GM23338 (cell line): Measurements from ENCODE around the gene SLC25A3. TPM values are rescaled to one million over a fixed set of nuclear protein-coding genes. Genes with fewer than 3 reads are reported as not detected.
A peak's percentile ranks its signal among the peaks of the same experiment; 100 is the strongest.

ENCODE experiments used
- ATAC-seq: fragments of 200-7000 bp; cut with Tn5 transposase; 3 replicates; pipeline ENCODE4 v1.9.1; 2020
- DNase-seq: peaks from one replicate; pipeline ENCODE4 v3.0.0-alpha.2; 2015; ENCODE audit warnings: low spot score
- H2AFZ ChIP-seq: fragments of 200-600 bp; sonication (generic); 2 replicates; pipeline ENCODE4 v1.8.0; 2016; ENCODE audit warnings: antibody characterized with exemption, mild to moderate bottlenecking, moderate library complexity
- H3F3A ChIP-seq: fragments of 200-600 bp; sonication (generic); replicated peaks from 2 replicates; pipeline ENCODE4 v1.8.0; 2017; ENCODE audit warnings: antibody characterized with exemption, mixed run types, low read depth
- H3K27ac ChIP-seq: fragments of 200-600 bp; sonication (generic); 2 replicates; pipeline ENCODE4 v1.6.1; 2016; ENCODE audit warnings: low read depth
- H3K27me3 ChIP-seq: fragments of 200-600 bp; sonication (generic); 2 replicates; pipeline ENCODE4 v1.8.0; 2016; ENCODE audit warnings: mild to moderate bottlenecking, mixed run types, moderate library complexity; ENCODE audit not compliant: insufficient read depth
- H3K36me3 ChIP-seq: fragments of 200-600 bp; sonication (generic); 2 replicates; pipeline ENCODE4 v1.8.0; 2016; ENCODE audit warnings: mild to moderate bottlenecking; ENCODE audit not compliant: insufficient read depth
- H3K4me1 ChIP-seq: fragments of 200-600 bp; sonication (generic); 2 replicates; pipeline ENCODE4 v1.8.0; 2016; ENCODE audit warnings: mild to moderate bottlenecking, moderate library complexity; ENCODE audit not compliant: insufficient read depth
- H3K4me2 ChIP-seq: fragments of 200-600 bp; sonication (generic); 2 replicates; pipeline ENCODE4 v1.7.1; 2017; ENCODE audit warnings: mixed run types
- H3K4me3 ChIP-seq: fragments of 200-600 bp; sonication (generic); 2 replicates; pipeline ENCODE4 v1.6.1; 2016; ENCODE audit warnings: mixed run types
- H3K79me2 ChIP-seq: fragments of 200-600 bp; sonication (generic); replicated peaks from 2 replicates; pipeline ENCODE4 v1.8.0; 2017; ENCODE audit warnings: mild to moderate bottlenecking; ENCODE audit not compliant: insufficient read depth
- H3K9me2 ChIP-seq: fragments of 200-600 bp; sonication (generic); 2 replicates; pipeline ENCODE4 v1.8.0; 2017; ENCODE audit not compliant: insufficient read depth
- H4K20me1 ChIP-seq: fragments of 200-600 bp; sonication (generic); replicated peaks from 2 replicates; pipeline ENCODE4 v1.8.0; 2017; ENCODE audit warnings: mild to moderate bottlenecking; ENCODE audit not compliant: insufficient read depth
- H3K27ac Mint-ChIP-seq: 2 replicates; pipeline ENCODE4 v1.8.0; 2020; ENCODE audit warnings: inconsistent platforms, mild to moderate bottlenecking, moderate library complexity, mixed read lengths
- H3K27me3 Mint-ChIP-seq: 3 replicates; pipeline ENCODE4 v1.8.0; 2022; ENCODE audit warnings: low read depth, mild to moderate bottlenecking, moderate library complexity, mixed read lengths, inconsistent platforms; ENCODE audit not compliant: insufficient read depth, poor library complexity
- H3K36me3 Mint-ChIP-seq: 3 replicates; pipeline ENCODE4 v1.8.0; 2021; ENCODE audit warnings: low read depth, mild to moderate bottlenecking, inconsistent platforms, moderate library complexity, mixed read lengths
- H3K4me1 Mint-ChIP-seq: 3 replicates; pipeline ENCODE4 v1.8.0; 2020; ENCODE audit warnings: mild to moderate bottlenecking, inconsistent platforms, mixed read lengths
- H3K4me3 Mint-ChIP-seq: 3 replicates; pipeline ENCODE4 v1.8.0; 2021; ENCODE audit warnings: moderate library complexity, mild to moderate bottlenecking, inconsistent platforms, mixed read lengths
- H3K9me3 Mint-ChIP-seq: 3 replicates; pipeline ENCODE4 v1.8.0; 2020; ENCODE audit warnings: moderate library complexity, mild to moderate bottlenecking, inconsistent platforms, mixed read lengths
- CREB1 ChIP-seq: fragments of 250-450 bp; sonication (Bioruptor Pico); IDR thresholded peaks from 2 replicates; pipeline ENCODE4 v1.5.0; 2020; ENCODE audit warnings: low read depth, mild to moderate bottlenecking, moderate library complexity
- EZH2 ChIP-seq: fragments of 200-600 bp; sonication (generic); IDR thresholded peaks from one replicate; pipeline ENCODE4 v1.8.0; 2017; ENCODE audit warnings: antibody characterized with exemption, mild to moderate bottlenecking, low read depth; ENCODE audit not compliant: unreplicated experiment
- EZH2phosphoT487 ChIP-seq: fragments of 200-600 bp; sonication (generic); IDR thresholded peaks from one replicate; pipeline ENCODE4 v1.8.1; 2018; ENCODE audit warnings: antibody characterized with exemption; ENCODE audit not compliant: unreplicated experiment
- JUNB ChIP-seq: IDR thresholded peaks from one replicate; pipeline ENCODE4 v1.6.1; 2016; ENCODE audit warnings: antibody characterized with exemption; ENCODE audit not compliant: unreplicated experiment
- NANOG ChIP-seq: IDR thresholded peaks from 2 replicates; pipeline ENCODE4 v1.6.1; 2016; ENCODE audit warnings: antibody characterized with exemption, borderline replicate concordance
- POLR2AphosphoS5 ChIP-seq: IDR thresholded peaks from 2 replicates; pipeline ENCODE4 v1.6.1; 2016; ENCODE audit warnings: antibody characterized with exemption, low read depth
- REST ChIP-seq: IDR thresholded peaks from one replicate; pipeline ENCODE4 v1.6.1; 2018; ENCODE audit warnings: antibody characterized with exemption; ENCODE audit not compliant: unreplicated experiment
- STAT1 ChIP-seq: IDR thresholded peaks from one replicate; pipeline ENCODE4 v1.6.1; 2016; ENCODE audit warnings: antibody characterized with exemption; ENCODE audit not compliant: unreplicated experiment
- ZNF114 ChIP-seq: fragments of 250-450 bp; sonication (Bioruptor Pico); IDR thresholded peaks from 2 replicates; pipeline ENCODE4 v1.5.0; 2020; ENCODE audit warnings: mild to moderate bottlenecking, moderate library complexity
- ZNF331 ChIP-seq: fragments of 250-450 bp; sonication (Bioruptor Pico); IDR thresholded peaks from 2 replicates; pipeline ENCODE4 v1.5.0; 2020; ENCODE audit warnings: low read depth, mild to moderate bottlenecking, moderate library complexity
- long read RNA-seq: library from polyadenylated mRNA; unstranded; transcript quantifications from one replicate; pipeline ENCODE4 v2.0.0, GENCODE V29; 2020; ENCODE audit not compliant: unreplicated experiment
- polyA plus RNA-seq: library from polyadenylated mRNA; unstranded; fragments of >200 nt; fragmentation: Nextera tagmentation; extraction: Ambion mirVana; gene quantifications from 2 replicates; pipeline ENCODE4 v1.2.1, GENCODE V29; 2016
- total RNA-seq: library from RNA; depleted of rRNA; stranded (reverse); fragments of >200 nt; shearing (Covaris generic); gene quantifications from 2 replicates; pipeline ENCODE4 v1.2.3, GENCODE V29; 2014; rRNA removed
- TF ChIP-seq, protein P1 (sequence below): fragments of 250-450 bp; sonication (Bioruptor Pico); IDR thresholded peaks from 2 replicates; pipeline ENCODE4 v1.5.0; 2020; ENCODE audit warnings: mild to moderate bottlenecking, moderate library complexity
- TF ChIP-seq, protein P2 (sequence below): IDR thresholded peaks from 2 replicates; pipeline ENCODE4 v1.6.1; 2016; ENCODE audit warnings: antibody characterized with exemption
- TF ChIP-seq, protein P3 (sequence below), 2 experiments: fragments of 200-600 bp in 1 of 2; sonication (generic) in 1 of 2; conservative IDR thresholded peaks; 2 replicates each; pipeline versions ENCODE4 v1.5.1 to v1.6.1; 2016 to 2017; ENCODE audit warnings: antibody characterized with exemption in 2 of 2, low read depth in 2 of 2, mild to moderate bottlenecking in 2 of 2, moderate library complexity in 1 of 2

The SLC25A3 gene
- total RNA-seq, result 703 and 844 TPM in 2 replicates
- polyA plus RNA-seq, result 676 and 732 TPM in 2 replicates
- long read RNA-seq, full-length matches to known transcripts, result 1,869 of 1,932 reads
- long read RNA-seq, partial matches to known transcripts, result 20 of 1,932 reads
- long read RNA-seq, other reads (novel, unspliced or antisense), result 43 of 1,932 reads

DNA sequence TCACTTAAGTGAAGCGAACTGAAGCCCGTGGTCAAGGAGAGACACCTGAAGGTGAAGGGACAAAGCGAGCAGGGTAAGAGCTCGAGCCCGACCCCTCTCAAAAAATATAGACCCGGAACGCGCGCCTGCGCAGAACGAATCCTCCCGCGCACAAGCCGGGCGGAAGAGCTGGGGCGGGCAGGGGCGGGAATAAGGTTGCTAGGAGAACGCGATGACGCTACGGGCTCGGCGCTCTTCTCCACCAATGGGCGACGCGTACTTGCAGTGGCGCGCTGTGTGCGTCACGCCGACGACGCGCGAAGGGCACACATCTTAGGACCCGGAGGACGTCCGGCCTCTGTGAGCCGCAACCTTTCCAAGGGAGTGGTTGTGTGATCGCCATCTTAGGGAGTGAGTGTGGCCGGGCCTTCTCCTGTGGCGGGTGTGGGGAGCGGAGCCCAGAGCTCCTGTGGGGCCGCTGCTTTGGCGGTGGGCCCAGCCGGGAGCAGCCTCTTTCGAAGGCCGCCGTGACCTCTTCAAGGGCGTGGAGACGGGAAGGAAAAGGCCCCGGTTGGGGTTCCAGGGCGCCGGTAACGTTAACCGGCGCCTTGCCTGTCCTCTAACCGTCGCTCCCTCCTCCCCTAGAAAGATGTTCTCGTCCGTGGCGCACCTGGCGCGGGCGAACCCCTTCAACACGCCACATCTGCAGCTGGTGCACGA, at the start of gene SLC25A3:
TSS of gene SLC25A3 (plus strand) at position 336 of the 699 bp plus-strand sequence. CDS start at position 629, 293 bp downstream.
- Histone ChIP-seq H3K36me3 (peaks cover 32% of the 10 kb centered on the region), H3F3A (peaks cover 9% of the 10 kb centered on the region; the same call in 1 of the 2 replicates), H3K79me2 (peaks cover 45% of the 10 kb centered on the region), H3K4me3 (peak within 1 kb of the TSS; percentile 80), H3K4me2 (peak within 1 kb of the TSS; percentile 80), H3K4me1 (peaks cover 5% of the 10 kb centered on the region), H3K27ac (peak within 1 kb of the TSS; percentile 91), H2AFZ (peak within 1 kb of the TSS; percentile 25; the same call in 1 of the 2 replicates), H3K9me2 (no peaks in the 10 kb centered on the region), H4K20me1 (peaks cover 41% of the 10 kb centered on the region), H3K27me3 (no peaks in the 10 kb centered on the region)
- Mint-ChIP-seq H3K27ac (peak within 1 kb of the TSS; percentile 99), H3K4me3 (peak within 1 kb of the TSS; percentile 97), H3K9me3 (no peaks in the 10 kb centered on the region), H3K36me3 (peaks cover 45% of the 10 kb centered on the region), H3K4me1 (peaks cover 14% of the 10 kb centered on the region; the same call in 2 of the 3 replicates), H3K27me3 (peaks cover 8% of the 10 kb centered on the region)
- no peak; the same call in 1 of the 2 replicates for TF ChIP-seq NANOG
- no peak for TF ChIP-seq ZNF331 (CRISPR knock-in tag)
- peak; percentile 100 for TF ChIP-seq POLR2AphosphoS5
- TF ChIP-seq STAT1, result no peak
- peak; percentile 99 for TF ChIP-seq CREB1 (CRISPR knock-in tag)
- TF ChIP-seq, protein P1, sequence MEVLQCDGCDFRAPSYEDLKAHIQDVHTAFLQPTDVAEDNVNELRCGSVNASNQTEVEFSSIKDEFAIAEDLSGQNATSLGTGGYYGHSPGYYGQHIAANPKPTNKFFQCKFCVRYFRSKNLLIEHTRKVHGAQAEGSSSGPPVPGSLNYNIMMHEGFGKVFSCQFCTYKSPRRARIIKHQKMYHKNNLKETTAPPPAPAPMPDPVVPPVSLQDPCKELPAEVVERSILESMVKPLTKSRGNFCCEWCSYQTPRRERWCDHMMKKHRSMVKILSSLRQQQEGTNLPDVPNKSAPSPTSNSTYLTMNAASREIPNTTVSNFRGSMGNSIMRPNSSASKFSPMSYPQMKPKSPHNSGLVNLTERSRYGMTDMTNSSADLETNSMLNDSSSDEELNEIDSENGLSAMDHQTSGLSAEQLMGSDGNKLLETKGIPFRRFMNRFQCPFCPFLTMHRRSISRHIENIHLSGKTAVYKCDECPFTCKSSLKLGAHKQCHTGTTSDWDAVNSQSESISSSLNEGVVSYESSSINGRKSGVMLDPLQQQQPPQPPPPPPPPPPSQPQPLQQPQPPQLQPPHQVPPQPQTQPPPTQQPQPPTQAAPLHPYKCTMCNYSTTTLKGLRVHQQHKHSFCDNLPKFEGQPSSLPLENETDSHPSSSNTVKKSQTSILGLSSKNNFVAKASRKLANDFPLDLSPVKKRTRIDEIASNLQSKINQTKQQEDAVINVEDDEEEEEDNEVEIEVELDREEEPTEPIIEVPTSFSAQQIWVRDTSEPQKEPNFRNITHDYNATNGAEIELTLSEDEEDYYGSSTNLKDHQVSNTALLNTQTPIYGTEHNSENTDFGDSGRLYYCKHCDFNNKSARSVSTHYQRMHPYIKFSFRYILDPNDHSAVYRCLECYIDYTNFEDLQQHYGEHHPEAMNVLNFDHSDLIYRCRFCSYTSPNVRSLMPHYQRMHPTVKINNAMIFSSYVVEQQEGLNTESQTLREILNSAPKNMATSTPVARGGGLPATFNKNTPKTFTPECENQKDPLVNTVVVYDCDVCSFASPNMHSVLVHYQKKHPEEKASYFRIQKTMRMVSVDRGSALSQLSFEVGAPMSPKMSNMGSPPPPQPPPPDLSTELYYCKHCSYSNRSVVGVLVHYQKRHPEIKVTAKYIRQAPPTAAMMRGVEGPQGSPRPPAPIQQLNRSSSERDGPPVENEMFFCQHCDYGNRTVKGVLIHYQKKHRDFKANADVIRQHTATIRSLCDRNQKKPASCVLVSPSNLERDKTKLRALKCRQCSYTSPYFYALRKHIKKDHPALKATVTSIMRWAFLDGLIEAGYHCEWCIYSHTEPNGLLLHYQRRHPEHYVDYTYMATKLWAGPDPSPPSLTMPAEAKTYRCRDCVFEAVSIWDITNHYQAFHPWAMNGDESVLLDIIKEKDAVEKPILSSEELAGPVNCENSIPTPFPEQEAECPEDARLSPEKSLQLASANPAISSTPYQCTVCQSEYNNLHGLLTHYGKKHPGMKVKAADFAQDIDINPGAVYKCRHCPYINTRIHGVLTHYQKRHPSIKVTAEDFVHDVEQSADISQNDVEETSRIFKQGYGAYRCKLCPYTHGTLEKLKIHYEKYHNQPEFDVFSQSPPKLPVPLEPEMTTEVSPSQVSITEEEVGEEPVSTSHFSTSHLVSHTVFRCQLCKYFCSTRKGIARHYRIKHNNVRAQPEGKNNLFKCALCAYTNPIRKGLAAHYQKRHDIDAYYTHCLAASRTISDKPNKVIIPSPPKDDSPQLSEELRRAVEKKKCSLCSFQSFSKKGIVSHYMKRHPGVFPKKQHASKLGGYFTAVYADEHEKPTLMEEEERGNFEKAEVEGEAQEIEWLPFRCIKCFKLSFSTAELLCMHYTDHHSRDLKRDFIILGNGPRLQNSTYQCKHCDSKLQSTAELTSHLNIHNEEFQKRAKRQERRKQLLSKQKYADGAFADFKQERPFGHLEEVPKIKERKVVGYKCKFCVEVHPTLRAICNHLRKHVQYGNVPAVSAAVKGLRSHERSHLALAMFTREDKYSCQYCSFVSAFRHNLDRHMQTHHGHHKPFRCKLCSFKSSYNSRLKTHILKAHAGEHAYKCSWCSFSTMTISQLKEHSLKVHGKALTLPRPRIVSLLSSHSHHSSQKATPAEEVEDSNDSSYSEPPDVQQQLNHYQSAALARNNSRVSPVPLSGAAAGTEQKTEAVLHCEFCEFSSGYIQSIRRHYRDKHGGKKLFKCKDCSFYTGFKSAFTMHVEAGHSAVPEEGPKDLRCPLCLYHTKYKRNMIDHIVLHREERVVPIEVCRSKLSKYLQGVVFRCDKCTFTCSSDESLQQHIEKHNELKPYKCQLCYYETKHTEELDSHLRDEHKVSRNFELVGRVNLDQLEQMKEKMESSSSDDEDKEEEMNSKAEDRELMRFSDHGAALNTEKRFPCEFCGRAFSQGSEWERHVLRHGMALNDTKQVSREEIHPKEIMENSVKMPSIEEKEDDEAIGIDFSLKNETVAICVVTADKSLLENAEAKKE (CRISPR knock-in tag), result no peak
- TF ChIP-seq EZH2, result no peak
- TF ChIP-seq, protein P2, sequence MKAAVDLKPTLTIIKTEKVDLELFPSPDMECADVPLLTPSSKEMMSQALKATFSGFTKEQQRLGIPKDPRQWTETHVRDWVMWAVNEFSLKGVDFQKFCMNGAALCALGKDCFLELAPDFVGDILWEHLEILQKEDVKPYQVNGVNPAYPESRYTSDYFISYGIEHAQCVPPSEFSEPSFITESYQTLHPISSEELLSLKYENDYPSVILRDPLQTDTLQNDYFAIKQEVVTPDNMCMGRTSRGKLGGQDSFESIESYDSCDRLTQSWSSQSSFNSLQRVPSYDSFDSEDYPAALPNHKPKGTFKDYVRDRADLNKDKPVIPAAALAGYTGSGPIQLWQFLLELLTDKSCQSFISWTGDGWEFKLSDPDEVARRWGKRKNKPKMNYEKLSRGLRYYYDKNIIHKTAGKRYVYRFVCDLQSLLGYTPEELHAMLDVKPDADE, result peak; percentile 79
- TF ChIP-seq EZH2phosphoT487, result no peak
- no peak for TF ChIP-seq JUNB
- TF ChIP-seq ZNF114 (CRISPR knock-in tag), result no peak
- TF ChIP-seq, protein P3, sequence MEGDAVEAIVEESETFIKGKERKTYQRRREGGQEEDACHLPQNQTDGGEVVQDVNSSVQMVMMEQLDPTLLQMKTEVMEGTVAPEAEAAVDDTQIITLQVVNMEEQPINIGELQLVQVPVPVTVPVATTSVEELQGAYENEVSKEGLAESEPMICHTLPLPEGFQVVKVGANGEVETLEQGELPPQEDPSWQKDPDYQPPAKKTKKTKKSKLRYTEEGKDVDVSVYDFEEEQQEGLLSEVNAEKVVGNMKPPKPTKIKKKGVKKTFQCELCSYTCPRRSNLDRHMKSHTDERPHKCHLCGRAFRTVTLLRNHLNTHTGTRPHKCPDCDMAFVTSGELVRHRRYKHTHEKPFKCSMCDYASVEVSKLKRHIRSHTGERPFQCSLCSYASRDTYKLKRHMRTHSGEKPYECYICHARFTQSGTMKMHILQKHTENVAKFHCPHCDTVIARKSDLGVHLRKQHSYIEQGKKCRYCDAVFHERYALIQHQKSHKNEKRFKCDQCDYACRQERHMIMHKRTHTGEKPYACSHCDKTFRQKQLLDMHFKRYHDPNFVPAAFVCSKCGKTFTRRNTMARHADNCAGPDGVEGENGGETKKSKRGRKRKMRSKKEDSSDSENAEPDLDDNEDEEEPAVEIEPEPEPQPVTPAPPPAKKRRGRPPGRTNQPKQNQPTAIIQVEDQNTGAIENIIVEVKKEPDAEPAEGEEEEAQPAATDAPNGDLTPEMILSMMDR (conservative IDR thresholded peaks at IDR 0.05; ENCODE audit: low read depth in 2 of 2), result peak in 1 of 2 experiments; percentile 22; a peak in 2 of 4 replicates
- TF ChIP-seq REST, result no peak
- peak; percentile 97 for DNase-seq
- ATAC-seq, result peak; percentile 97
